Measurements from ENCODE around the gene ANP32E.

The ANP32E gene

GRCh38 chr1:150263549-150263948 lies 27.6 kb upstream of the ANP32E start:
- no peak overlapping the region for H3K4me3 ChIP-seq (replicated peaks; ENCODE audit: low read depth, low read length)
- no peak for DNase-seq (ENCODE audit: extremely low read depth, low read depth)
- TF ChIP-seq, protein P1, sequence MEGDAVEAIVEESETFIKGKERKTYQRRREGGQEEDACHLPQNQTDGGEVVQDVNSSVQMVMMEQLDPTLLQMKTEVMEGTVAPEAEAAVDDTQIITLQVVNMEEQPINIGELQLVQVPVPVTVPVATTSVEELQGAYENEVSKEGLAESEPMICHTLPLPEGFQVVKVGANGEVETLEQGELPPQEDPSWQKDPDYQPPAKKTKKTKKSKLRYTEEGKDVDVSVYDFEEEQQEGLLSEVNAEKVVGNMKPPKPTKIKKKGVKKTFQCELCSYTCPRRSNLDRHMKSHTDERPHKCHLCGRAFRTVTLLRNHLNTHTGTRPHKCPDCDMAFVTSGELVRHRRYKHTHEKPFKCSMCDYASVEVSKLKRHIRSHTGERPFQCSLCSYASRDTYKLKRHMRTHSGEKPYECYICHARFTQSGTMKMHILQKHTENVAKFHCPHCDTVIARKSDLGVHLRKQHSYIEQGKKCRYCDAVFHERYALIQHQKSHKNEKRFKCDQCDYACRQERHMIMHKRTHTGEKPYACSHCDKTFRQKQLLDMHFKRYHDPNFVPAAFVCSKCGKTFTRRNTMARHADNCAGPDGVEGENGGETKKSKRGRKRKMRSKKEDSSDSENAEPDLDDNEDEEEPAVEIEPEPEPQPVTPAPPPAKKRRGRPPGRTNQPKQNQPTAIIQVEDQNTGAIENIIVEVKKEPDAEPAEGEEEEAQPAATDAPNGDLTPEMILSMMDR (IDR thresholded peaks at IDR 0.05; ENCODE audit: low read depth, low read length, missing control alignments), result no peak

GRCh38 chr1:150262388-150263320 lies 26.7 kb upstream of the ANP32E start:
- no peak for DNase-seq (ENCODE audit: extremely low read depth, low read depth)

DNA sequence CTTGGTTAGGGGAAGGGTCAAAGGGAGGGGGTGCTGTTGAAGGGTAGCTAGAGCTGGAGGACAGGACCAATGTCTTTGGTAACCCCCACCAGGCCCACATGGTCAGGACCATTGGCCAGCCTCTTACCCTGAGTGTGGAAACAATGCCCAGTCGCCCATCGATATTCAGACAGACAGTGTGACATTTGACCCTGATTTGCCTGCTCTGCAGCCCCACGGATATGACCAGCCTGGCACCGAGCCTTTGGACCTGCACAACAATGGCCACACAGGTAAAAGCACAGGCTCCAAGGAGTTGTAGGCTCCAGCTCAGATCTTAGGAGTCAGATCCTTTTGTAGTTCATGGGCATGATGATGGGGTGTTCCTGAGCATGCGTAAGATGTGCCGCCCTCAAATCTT lies 25.5 kb upstream of the ANP32E start:
- no peak overlapping the region for H3K4me3 ChIP-seq (replicated peaks; ENCODE audit: low read depth, low read length)
- TF ChIP-seq, protein P1 (IDR thresholded peaks at IDR 0.05; ENCODE audit: low read depth, low read length, missing control alignments), result no peak
- no peak for DNase-seq (ENCODE audit: extremely low read depth, low read depth)

More at GRCh38 chr1:150262388-150263320, 26.7 kb upstream of the ANP32E start:
- TF ChIP-seq, protein P1 (IDR thresholded peaks at IDR 0.05; ENCODE audit: low read depth, low read length, missing control alignments), result no peak
- no peak overlapping the region for H3K4me3 ChIP-seq (replicated peaks; ENCODE audit: low read depth, low read length)

- no peak for DNase-seq (ENCODE audit: extremely low read depth, low read depth)
- TF ChIP-seq, protein P1 (IDR thresholded peaks at IDR 0.05; ENCODE audit: low read depth, low read length, missing control alignments), result no peak
- H3K4me3 ChIP-seq (replicated peaks; ENCODE audit: low read depth, low read length), result no peak overlapping the region
Measured at GRCh38 chr1:150259758-150260669, 24.1 kb upstream of the ANP32E start.

- no peak overlapping the region for H3K4me3 ChIP-seq (replicated peaks; ENCODE audit: low read depth, low read length)
- TF ChIP-seq, protein P1 (IDR thresholded peaks at IDR 0.05; ENCODE audit: low read depth, low read length, missing control alignments), result no peak
- no peak for DNase-seq (ENCODE audit: extremely low read depth, low read depth)
Measured at GRCh38 chr1:150259217-150259616, 23.3 kb upstream of the ANP32E start.

DNA sequence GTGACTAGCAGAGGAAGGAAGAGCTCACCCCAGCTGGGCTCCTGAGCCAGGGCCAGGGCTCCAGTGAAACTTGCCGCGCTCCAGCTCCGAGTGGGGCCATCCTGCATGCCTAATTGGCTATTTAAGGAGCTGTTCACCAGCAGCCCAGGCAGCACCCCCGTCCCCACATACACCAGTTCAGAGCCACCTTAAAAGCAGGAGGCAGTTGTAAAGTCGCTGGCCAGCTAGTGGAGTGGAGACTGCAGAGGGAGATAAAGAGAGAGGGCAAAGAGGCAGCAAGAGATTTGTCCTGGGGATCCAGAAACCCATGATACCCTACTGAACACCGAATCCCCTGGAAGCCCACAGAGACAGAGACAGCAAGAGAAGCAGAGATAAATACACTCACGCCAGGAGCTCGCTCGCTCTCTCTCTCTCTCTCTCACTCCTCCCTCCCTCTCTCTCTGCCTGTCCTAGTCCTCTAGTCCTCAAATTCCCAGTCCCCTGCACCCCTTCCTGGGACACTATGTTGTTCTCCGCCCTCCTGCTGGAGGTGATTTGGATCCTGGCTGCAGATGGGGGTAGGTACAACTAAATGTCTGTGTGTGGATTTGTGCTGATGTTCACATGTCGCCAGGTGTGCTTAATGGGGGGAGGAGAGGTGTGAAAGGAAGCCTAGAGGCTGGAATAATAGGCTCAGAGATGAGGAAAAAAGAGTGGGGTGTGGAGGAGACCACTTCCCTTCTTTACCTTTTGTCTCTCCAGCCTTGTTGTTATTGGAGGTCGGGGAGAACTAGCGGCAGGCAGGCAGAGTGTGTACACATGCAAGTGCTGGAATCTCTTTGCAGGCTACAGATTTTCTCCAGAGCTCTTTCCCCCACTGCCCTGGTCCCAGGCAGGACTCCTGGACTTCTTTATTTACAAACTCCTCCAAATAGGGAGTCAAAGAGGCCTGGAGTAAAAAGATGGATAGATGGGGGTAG lies 22.0 kb upstream of the ANP32E start, which contains the start of gene CA14:
Gene CA14 (plus strand): TSS at position 151 of the 962 bp plus-strand sequence. CDS start 355 bp downstream, at position 506.
- TF ChIP-seq, protein P1 (IDR thresholded peaks at IDR 0.05; ENCODE audit: low read depth, low read length, missing control alignments), result no peak
- no peak for DNase-seq (ENCODE audit: extremely low read depth, low read depth)
- H3K4me3 ChIP-seq (replicated peaks; ENCODE audit: low read depth, low read length), result no peak within 1 kb of the TSS
